ENCODE measurements around the gene HEATR5B.

DNA sequence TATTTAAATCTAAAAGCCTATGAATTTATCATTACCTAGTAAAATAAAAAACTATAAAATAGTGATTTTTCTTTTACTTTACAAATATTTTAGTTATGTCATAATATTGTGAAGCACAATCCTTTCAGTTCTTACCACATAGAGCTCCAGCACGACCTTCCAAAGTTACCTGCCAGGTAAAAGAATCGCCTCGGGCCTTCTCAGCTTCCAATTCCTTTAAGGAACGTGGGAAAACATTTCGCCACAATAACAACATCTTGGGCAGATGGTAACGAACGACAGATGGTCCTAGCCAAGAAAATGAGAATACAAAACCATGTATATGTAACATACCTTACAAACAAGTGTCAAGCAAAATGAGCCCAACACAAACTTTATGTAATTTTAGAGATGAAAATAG lies 23.7 kb downstream of the HEATR5B start:
- TF ChIP-seq, protein P1, sequence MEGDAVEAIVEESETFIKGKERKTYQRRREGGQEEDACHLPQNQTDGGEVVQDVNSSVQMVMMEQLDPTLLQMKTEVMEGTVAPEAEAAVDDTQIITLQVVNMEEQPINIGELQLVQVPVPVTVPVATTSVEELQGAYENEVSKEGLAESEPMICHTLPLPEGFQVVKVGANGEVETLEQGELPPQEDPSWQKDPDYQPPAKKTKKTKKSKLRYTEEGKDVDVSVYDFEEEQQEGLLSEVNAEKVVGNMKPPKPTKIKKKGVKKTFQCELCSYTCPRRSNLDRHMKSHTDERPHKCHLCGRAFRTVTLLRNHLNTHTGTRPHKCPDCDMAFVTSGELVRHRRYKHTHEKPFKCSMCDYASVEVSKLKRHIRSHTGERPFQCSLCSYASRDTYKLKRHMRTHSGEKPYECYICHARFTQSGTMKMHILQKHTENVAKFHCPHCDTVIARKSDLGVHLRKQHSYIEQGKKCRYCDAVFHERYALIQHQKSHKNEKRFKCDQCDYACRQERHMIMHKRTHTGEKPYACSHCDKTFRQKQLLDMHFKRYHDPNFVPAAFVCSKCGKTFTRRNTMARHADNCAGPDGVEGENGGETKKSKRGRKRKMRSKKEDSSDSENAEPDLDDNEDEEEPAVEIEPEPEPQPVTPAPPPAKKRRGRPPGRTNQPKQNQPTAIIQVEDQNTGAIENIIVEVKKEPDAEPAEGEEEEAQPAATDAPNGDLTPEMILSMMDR (IDR thresholded peaks at IDR 0.05; ENCODE audit: insufficient read depth, low read length, poor library complexity, severe bottlenecking) = no peak
- no peak for TF ChIP-seq EZH2phosphoT487 (conservative IDR thresholded peaks at IDR 0.05; ENCODE audit: low read length)
